ENCODE data around the gene SAPCD2.

DNA sequence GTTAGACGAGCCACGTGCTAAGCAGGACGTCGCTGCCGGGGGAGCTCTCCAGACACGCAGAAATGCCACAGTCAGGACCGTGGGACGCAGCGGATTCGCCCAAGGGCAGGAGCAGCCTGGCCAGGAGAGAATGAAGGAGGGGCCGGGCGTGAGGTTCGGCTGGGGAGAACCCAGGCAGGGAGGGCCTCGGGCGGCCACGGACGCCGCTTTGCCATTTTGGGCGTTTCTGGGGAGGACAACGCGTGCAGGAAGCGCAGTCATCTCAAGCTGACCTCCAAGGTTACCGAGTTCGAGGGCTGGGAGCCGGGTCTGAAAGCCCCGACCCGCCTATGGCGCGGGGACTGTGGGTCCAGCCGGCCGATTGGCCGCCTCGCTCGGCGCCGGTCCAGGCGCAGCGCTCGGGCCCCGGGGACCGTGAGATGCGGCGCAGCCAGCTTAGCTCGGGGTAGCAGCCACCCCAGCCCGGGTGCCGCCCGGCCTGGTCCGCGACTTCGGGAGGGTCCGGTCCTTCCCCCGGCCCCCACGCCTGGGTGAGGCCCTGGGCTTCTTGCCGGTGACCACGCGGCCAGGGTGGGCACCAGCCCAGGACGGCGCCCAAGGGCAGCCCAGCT, 15.7 kb upstream of the SAPCD2 start:
- TF ChIP-seq, protein P1, sequence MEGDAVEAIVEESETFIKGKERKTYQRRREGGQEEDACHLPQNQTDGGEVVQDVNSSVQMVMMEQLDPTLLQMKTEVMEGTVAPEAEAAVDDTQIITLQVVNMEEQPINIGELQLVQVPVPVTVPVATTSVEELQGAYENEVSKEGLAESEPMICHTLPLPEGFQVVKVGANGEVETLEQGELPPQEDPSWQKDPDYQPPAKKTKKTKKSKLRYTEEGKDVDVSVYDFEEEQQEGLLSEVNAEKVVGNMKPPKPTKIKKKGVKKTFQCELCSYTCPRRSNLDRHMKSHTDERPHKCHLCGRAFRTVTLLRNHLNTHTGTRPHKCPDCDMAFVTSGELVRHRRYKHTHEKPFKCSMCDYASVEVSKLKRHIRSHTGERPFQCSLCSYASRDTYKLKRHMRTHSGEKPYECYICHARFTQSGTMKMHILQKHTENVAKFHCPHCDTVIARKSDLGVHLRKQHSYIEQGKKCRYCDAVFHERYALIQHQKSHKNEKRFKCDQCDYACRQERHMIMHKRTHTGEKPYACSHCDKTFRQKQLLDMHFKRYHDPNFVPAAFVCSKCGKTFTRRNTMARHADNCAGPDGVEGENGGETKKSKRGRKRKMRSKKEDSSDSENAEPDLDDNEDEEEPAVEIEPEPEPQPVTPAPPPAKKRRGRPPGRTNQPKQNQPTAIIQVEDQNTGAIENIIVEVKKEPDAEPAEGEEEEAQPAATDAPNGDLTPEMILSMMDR (IDR thresholded peaks at IDR 0.05 in 4 of 5, conservative IDR thresholded peaks at IDR 0.05 in 1 of 5), result no peak
- TF ChIP-seq POLR2A (IDR thresholded peaks at IDR 0.05), result no peak

Data from gastrocnemius medialis (tissue), 4 donors.